ENCODE data around the gene UBE2E1.

The UBE2E1 gene

GRCh38 chr3:23820888-23821287 lies 15.1 kb downstream of the UBE2E1 start:
- no peak for DNase-seq

GRCh38 chr3:23821858-23822257 lies 16.1 kb downstream of the UBE2E1 start:
- no peak for DNase-seq

GRCh38 chr3:23822559-23822958 lies 16.8 kb downstream of the UBE2E1 start:
- DNase-seq: no peak

- no peak for DNase-seq
These were observed 17.9 kb downstream of the UBE2E1 start for GRCh38 chr3:23823620-23824019.

GRCh38 chr3:23824699-23825444 lies 19.1 kb downstream of the UBE2E1 start:
- DNase-seq: no peak

GRCh38 chr3:23825802-23826201 lies 20.0 kb downstream of the UBE2E1 start:
- DNase-seq: no peak

- DNase-seq: peak in 2 of 51 donors; percentile 5 to 7
These were observed 20.8 kb downstream of the UBE2E1 start for GRCh38 chr3:23826382-23827064.

GRCh38 chr3:23829242-23829934 lies 23.6 kb downstream of the UBE2E1 start:
- DNase-seq: no peak

GRCh38 chr3:23830869-23831484 lies 25.2 kb downstream of the UBE2E1 start:
- no peak for DNase-seq

GRCh38 chr3:23831517-23832394 lies 26.0 kb downstream of the UBE2E1 start:
- DNase-seq: no peak

GRCh38 chr3:23832523-23832922 lies 26.8 kb downstream of the UBE2E1 start:
- DNase-seq: no peak

GRCh38 chr3:23834082-23834870 lies 28.5 kb downstream of the UBE2E1 start:
- DNase-seq: peak in 1 of 51 donors; percentile 30

GRCh38 chr3:23835087-23835486 lies 29.3 kb downstream of the UBE2E1 start:
- DNase-seq: no peak

GRCh38 chr3:23835802-23836201 lies 30.0 kb downstream of the UBE2E1 start:
- DNase-seq: no peak

- DNase-seq: peak in 1 of 51 donors; percentile 8
These were observed 30.9 kb downstream of the UBE2E1 start for GRCh38 chr3:23836536-23837230.

GRCh38 chr3:23837286-23837685 lies 31.5 kb downstream of the UBE2E1 start:
- DNase-seq: no peak

- DNase-seq: no peak
These were observed 31.9 kb downstream of the UBE2E1 start for GRCh38 chr3:23837691-23838090.

- DNase-seq: no peak
These were observed 34.8 kb downstream of the UBE2E1 start for GRCh38 chr3:23840521-23840920.

- DNase-seq: no peak
These were observed 38.1 kb downstream of the UBE2E1 start for GRCh38 chr3:23843869-23844268.
